ENCODE measurements around the gene SULT4A1. TPM values are rescaled to one million over a fixed set of nuclear protein-coding genes. Genes with fewer than 3 reads are reported as not detected.

Gene SULT4A1
- polyA plus RNA-seq, 2 of the 4 experiments (the other 2 are of a cell fraction): not detected

GRCh38 chr22:43844560-43845545, 17.5 kb downstream of the SULT4A1 start:
- DNase-seq (ENCODE audit: low read depth in 1 of 2, low spot score in 1 of 2): no peak
- POLR2A ChIA-PET: no interaction called here
- H3K9me3 ChIP-seq: no peaks in the 10 kb centered on the region
- no peak overlapping the region for H3K27ac ChIP-seq
- no peak overlapping the region for H3K4me2 ChIP-seq
- H3K4me1 ChIP-seq: no peaks in the 10 kb centered on the region
- FAIRE-seq: no peak
- TF ChIP-seq MAZ (IDR thresholded peaks at IDR 0.05; ENCODE audit: borderline replicate concordance, low read depth, low read length) (no peak), RARB (CRISPR knock-in tag; IDR thresholded peaks at IDR 0.05) (no peak), RAD21 (conservative IDR thresholded peaks at IDR 0.05 in 1 of 2, IDR thresholded peaks at IDR 0.05 in 1 of 2) (no peak), ZFP36 (IDR thresholded peaks at IDR 0.05; ENCODE audit: borderline replicate concordance, partially characterized antibody) (no peak), FOXS1 (CRISPR knock-in tag; IDR thresholded peaks at IDR 0.05) (no peak), MAFK (IDR thresholded peaks at IDR 0.05; ENCODE audit: partially characterized antibody) (no peak), TFCP2L1 (CRISPR knock-in tag; IDR thresholded peaks at IDR 0.05) (no peak)
- TF ChIP-seq, protein P1, sequence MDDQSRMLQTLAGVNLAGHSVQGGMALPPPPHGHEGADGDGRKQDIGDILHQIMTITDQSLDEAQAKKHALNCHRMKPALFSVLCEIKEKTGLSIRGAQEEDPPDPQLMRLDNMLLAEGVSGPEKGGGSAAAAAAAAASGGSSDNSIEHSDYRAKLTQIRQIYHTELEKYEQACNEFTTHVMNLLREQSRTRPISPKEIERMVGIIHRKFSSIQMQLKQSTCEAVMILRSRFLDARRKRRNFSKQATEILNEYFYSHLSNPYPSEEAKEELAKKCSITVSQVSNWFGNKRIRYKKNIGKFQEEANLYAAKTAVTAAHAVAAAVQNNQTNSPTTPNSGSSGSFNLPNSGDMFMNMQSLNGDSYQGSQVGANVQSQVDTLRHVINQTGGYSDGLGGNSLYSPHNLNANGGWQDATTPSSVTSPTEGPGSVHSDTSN (IDR thresholded peaks at IDR 0.05): no peak
- CTCF ChIA-PET: interaction anchor here (0.7 to 2.1 kb wide), 4 partner anchors 9 to 38 kb away, joined by 3 to 5 read pairs (median 3); no protein-coding TSS in a partner anchor
- H3K4me3 ChIP-seq: no peak overlapping the region
- no peak for ATAC-seq
- 48% methylated on average over 4 of the region's 31 CpGs for WGBS (ENCODE audit: missing lambda C conversion rate)

DNA sequence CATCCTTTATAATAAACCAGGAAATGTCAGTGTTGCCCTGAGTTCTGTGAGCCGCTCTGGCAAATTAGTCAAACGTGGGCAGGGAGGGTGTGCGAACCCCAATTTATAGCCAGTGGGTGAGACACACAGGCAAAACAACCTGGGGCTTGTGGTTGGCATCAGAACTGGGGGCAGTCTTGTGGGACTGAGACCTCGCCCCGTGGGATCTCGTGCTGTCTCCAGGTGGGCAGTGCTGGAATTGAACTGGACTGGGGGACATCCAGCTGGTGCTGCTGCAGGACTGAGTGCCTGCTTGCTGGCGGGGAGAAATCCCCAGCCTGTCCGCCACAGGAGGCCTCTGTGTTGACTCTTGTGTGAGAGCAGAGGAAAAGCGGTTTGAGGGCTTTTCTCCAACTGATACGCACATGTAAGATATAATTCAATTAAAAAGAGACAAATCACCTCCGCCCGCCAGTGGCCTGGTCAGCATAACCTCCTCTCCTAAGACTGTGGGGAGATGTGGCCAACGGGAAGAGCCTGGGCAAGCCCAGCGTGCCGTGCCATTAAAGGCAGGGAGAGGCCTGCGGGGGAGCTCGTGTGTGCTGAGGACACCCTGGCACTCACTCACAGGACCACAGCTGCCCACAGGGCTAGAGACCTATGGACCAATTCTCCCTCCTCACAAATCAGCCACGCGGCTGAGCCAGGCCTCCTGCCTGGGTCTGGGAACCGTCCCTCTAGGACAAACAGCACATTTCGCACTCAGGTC, 18.4 kb downstream of the SULT4A1 start:
- TF ChIP-seq RARB (CRISPR knock-in tag; IDR thresholded peaks at IDR 0.05) (no peak), MAX (IDR thresholded peaks at IDR 0.05) (no peak), HEYL (CRISPR knock-in tag; IDR thresholded peaks at IDR 0.05) (no peak), EP300 (IDR thresholded peaks at IDR 0.05) (no peak), TP53 (CRISPR knock-in tag; IDR thresholded peaks at IDR 0.05) (no peak), NPAS2 (CRISPR knock-in tag; IDR thresholded peaks at IDR 0.05; ENCODE audit: borderline replicate concordance) (no peak), SREBF2 (IDR thresholded peaks at IDR 0.05) (no peak), RFX5 (IDR thresholded peaks at IDR 0.05) (no peak), POLR2A (IDR thresholded peaks at IDR 0.05; ENCODE audit: low read length) (no peak), KDM5A (IDR thresholded peaks at IDR 0.05) (no peak), CEBPB (IDR thresholded peaks at IDR 0.05) (no peak)
- TF ChIP-seq, protein P2, sequence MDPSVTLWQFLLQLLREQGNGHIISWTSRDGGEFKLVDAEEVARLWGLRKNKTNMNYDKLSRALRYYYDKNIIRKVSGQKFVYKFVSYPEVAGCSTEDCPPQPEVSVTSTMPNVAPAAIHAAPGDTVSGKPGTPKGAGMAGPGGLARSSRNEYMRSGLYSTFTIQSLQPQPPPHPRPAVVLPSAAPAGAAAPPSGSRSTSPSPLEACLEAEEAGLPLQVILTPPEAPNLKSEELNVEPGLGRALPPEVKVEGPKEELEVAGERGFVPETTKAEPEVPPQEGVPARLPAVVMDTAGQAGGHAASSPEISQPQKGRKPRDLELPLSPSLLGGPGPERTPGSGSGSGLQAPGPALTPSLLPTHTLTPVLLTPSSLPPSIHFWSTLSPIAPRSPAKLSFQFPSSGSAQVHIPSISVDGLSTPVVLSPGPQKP (IDR thresholded peaks at IDR 0.05; ENCODE audit: low read depth, low read length): no peak
- TF ChIP-seq, protein P3, sequence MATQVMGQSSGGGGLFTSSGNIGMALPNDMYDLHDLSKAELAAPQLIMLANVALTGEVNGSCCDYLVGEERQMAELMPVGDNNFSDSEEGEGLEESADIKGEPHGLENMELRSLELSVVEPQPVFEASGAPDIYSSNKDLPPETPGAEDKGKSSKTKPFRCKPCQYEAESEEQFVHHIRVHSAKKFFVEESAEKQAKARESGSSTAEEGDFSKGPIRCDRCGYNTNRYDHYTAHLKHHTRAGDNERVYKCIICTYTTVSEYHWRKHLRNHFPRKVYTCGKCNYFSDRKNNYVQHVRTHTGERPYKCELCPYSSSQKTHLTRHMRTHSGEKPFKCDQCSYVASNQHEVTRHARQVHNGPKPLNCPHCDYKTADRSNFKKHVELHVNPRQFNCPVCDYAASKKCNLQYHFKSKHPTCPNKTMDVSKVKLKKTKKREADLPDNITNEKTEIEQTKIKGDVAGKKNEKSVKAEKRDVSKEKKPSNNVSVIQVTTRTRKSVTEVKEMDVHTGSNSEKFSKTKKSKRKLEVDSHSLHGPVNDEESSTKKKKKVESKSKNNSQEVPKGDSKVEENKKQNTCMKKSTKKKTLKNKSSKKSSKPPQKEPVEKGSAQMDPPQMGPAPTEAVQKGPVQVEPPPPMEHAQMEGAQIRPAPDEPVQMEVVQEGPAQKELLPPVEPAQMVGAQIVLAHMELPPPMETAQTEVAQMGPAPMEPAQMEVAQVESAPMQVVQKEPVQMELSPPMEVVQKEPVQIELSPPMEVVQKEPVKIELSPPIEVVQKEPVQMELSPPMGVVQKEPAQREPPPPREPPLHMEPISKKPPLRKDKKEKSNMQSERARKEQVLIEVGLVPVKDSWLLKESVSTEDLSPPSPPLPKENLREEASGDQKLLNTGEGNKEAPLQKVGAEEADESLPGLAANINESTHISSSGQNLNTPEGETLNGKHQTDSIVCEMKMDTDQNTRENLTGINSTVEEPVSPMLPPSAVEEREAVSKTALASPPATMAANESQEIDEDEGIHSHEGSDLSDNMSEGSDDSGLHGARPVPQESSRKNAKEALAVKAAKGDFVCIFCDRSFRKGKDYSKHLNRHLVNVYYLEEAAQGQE (IDR thresholded peaks at IDR 0.05): no peak
- Histone ChIP-seq H3K4me2 (no peak overlapping the region), H3K9me3 (no peaks in the 10 kb centered on the region), H3K4me1 (no peaks in the 10 kb centered on the region), H3K4me3 (no peak overlapping the region), H3K27ac (no peak overlapping the region)
- FAIRE-seq: no peak
- no peak for DNase-seq (ENCODE audit: low read depth in 1 of 2, low spot score in 1 of 2)
- ChIA-PET CTCF (interaction anchor here (0.8 to 2.1 kb wide), 4 partner anchors 8 to 39 kb away, joined by 3 to 5 read pairs (median 3); no protein-coding TSS in a partner anchor), POLR2A (no interaction called here)
- no peak for ATAC-seq
- WGBS (ENCODE audit: missing lambda C conversion rate): 84% methylated on average over 16 of the region's 21 CpGs

Measured in A549 (cell line).